Measurements from ENCODE around the gene LRRFIP2.

Gene LRRFIP2

DNA sequence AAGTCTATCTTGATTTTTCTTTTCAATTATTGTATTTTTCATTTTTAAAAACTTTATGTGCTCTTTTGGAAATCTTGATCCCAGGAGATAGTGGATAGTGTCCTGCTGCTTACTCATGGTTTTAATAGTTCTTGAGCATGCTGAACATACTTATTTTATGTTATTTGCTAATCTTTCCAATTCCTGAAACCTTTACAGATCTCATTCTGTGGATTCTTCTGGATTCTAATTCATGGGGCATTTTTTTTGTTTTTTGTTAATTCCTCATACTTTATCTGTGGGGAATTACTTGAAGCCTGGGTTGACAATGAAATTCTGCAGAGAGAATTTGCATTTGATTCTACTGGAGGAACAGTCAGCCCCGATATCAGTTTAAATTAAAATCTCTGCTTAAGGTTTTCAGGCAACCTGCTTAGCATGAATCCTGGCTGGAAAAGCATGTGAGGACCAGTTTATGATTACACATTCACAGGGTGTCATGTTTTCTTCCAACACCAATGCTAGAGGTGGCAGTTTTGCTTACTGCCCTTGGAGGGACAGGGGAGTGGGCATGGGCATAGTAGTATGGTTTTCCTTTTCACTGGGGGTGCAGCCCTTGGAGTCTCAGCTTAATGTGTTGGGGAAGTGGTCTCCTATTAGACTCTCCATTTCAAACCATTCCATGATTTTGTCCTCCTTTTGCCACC is 135.1 kb downstream of the LRRFIP2 start:
- ChIA-PET POLR2A (no interaction called here), CTCF (interaction anchor here (1.7 kb wide), 1 partner anchor 12 kb away, joined by 4 read pairs; no protein-coding TSS in a partner anchor)
- H3K36me3 ChIP-seq (ENCODE audit: control insufficient read depth in 2 of 2, insufficient read depth in 1 of 2, low read length in 2 of 2) = peaks cover 5 to 79% of the 10 kb centered on the region in 2 experiments; a peak in 2 of 3 replicates
- H3K4me1 ChIP-seq (ENCODE audit: control insufficient read depth, insufficient read depth, low read length) = no peaks in the 10 kb centered on the region
- no peak overlapping the region for H3K4me3 ChIP-seq (ENCODE audit: low read depth, low read length)
- TF ChIP-seq ZNF18 (tag by site-specific recombination; IDR thresholded peaks at IDR 0.05) = no peak
- no peak for TF ChIP-seq ZNF302 (tag by site-specific recombination; IDR thresholded peaks at IDR 0.05; ENCODE audit: low read depth)
- TF ChIP-seq ZNF335 (tag by site-specific recombination; conservative IDR thresholded peaks at IDR 0.05) = no peak
- TF ChIP-seq REST (tag by site-specific recombination; IDR thresholded peaks at IDR 0.05) = no peak
- TF ChIP-seq ZNF133 (tag by site-specific recombination; IDR thresholded peaks at IDR 0.05) = no peak
- no peak for TF ChIP-seq ZNF548 (tag by site-specific recombination; IDR thresholded peaks at IDR 0.05)
- TF ChIP-seq KLF1 (tag by site-specific recombination; IDR thresholded peaks at IDR 0.05) = no peak
- no peak for TF ChIP-seq ZNF747 (tag by site-specific recombination; IDR thresholded peaks at IDR 0.05)
- TF ChIP-seq ZNF112 (tag by site-specific recombination; IDR thresholded peaks at IDR 0.05) = no peak
- no peak for TF ChIP-seq SCRT2 (tag by site-specific recombination; IDR thresholded peaks at IDR 0.05)
- no peak for TF ChIP-seq ZNF169 (tag by site-specific recombination; IDR thresholded peaks at IDR 0.05)
- no peak for TF ChIP-seq IKZF3 (tag by site-specific recombination; IDR thresholded peaks at IDR 0.05)
- no peak for TF ChIP-seq ZNF37A (tag by site-specific recombination; IDR thresholded peaks at IDR 0.05)
- no peak overlapping the region for H3K27ac ChIP-seq (ENCODE audit: extremely low read depth, low read depth, low read length)
- no peaks in the 10 kb centered on the region for H3K9me3 ChIP-seq (ENCODE audit: control insufficient read depth, insufficient read depth, low read depth, low read length)

- H3K4me3 ChIP-seq (ENCODE audit: low read depth, low read length) = no peak overlapping the region
- H3K27ac ChIP-seq (ENCODE audit: extremely low read depth, low read depth, low read length) = no peak overlapping the region
- peaks cover 5 to 89% of the 10 kb centered on the region in 2 experiments; a peak in 2 of 3 replicates for H3K36me3 ChIP-seq (ENCODE audit: control insufficient read depth in 2 of 2, insufficient read depth in 1 of 2, low read length in 2 of 2)
- ChIA-PET CTCF (no interaction called here), POLR2A (interaction anchor here (0.8 kb wide), 1 partner anchor 138 kb away, joined by 3 read pairs; no protein-coding TSS in a partner anchor)
- H3K9me3 ChIP-seq (ENCODE audit: control insufficient read depth, insufficient read depth, low read depth, low read length) = no peaks in the 10 kb centered on the region
- H3K4me1 ChIP-seq (ENCODE audit: control insufficient read depth, insufficient read depth, low read length) = no peaks in the 10 kb centered on the region
- TF ChIP-seq ZFP41 (tag by site-specific recombination; IDR thresholded peaks at IDR 0.05; ENCODE audit: borderline replicate concordance) (no peak), ZNF785 (tag by site-specific recombination; IDR thresholded peaks at IDR 0.05) (no peak), ZNF48 (tag by site-specific recombination; IDR thresholded peaks at IDR 0.05) (no peak), ZNF354C (tag by site-specific recombination; IDR thresholded peaks at IDR 0.05; ENCODE audit: borderline replicate concordance, low read depth) (no peak), ZSCAN4 (tag by site-specific recombination; IDR thresholded peaks at IDR 0.05) (no peak), ZNF610 (tag by site-specific recombination; IDR thresholded peaks at IDR 0.05; ENCODE audit: borderline replicate concordance) (no peak), ZNF433 (tag by site-specific recombination; IDR thresholded peaks at IDR 0.05; ENCODE audit: low read depth) (no peak), ZNF398 (tag by site-specific recombination; IDR thresholded peaks at IDR 0.05) (no peak), ZNF148 (tag by site-specific recombination; IDR thresholded peaks at IDR 0.05; ENCODE audit: borderline replicate concordance) (no peak), ZNF404 (tag by site-specific recombination; IDR thresholded peaks at IDR 0.05) (no peak)
Observed at GRCh38 chr3:37037352-37037751, 137.0 kb downstream of the LRRFIP2 start.

Data from HEK293 (cell line).